H9 (cell line): Measurements from ENCODE around the gene BCKDHB. TPM values are rescaled to one million over a fixed set of nuclear protein-coding genes. Genes with fewer than 3 reads are reported as not detected.

Experiments used
- DNase-seq: peaks from one replicate; pipeline ENCODE4 v3.0.0-alpha.2; 2017
- H2AFZ ChIP-seq: one replicate; pipeline ENCODE4 v1.6.1; 2013; ENCODE audit warnings: mild to moderate bottlenecking, low read length, control low read depth, moderate library complexity
- H2AK5ac ChIP-seq: 2 replicates; pipeline ENCODE4 v1.6.1; 2013; ENCODE audit warnings: low read length, control low read depth, mixed read lengths; ENCODE audit not compliant: insufficient read length
- H2BK120ac ChIP-seq: one replicate; pipeline ENCODE4 v1.6.1; 2013; ENCODE audit warnings: low read depth, mild to moderate bottlenecking, low read length, control low read depth, inconsistent platforms; ENCODE audit not compliant: poor library complexity, severe bottlenecking
- H2BK12ac ChIP-seq: 2 replicates; pipeline ENCODE4 v1.6.1; 2013; ENCODE audit warnings: low read length, control low read depth, mixed read lengths, low read depth; ENCODE audit not compliant: insufficient read length
- H2BK15ac ChIP-seq: 2 replicates; pipeline ENCODE4 v1.6.1; 2013; ENCODE audit warnings: low read depth, low read length, control low read depth
- H2BK20ac ChIP-seq: one replicate; pipeline ENCODE4 v1.6.1; 2013; ENCODE audit warnings: low read depth, mild to moderate bottlenecking, low read length, control low read depth, inconsistent platforms; ENCODE audit not compliant: poor library complexity, severe bottlenecking
- H2BK5ac ChIP-seq: 2 replicates; pipeline ENCODE4 v1.6.1; 2013; ENCODE audit warnings: low read length, control low read depth, mixed read lengths; ENCODE audit not compliant: insufficient read length
- H3K14ac ChIP-seq: 2 replicates; pipeline ENCODE4 v1.6.1; 2013; ENCODE audit warnings: low read length, control low read depth; ENCODE audit not compliant: insufficient read depth
- H3K18ac ChIP-seq: 2 replicates; pipeline ENCODE4 v1.6.1; 2013; ENCODE audit warnings: low read depth, mild to moderate bottlenecking, mixed read lengths, low read length, control low read depth; ENCODE audit not compliant: insufficient read length
- H3K23ac ChIP-seq: 2 replicates; pipeline ENCODE4 v1.6.1; 2013; ENCODE audit warnings: low read length, control low read depth, mixed read lengths, low read depth; ENCODE audit not compliant: insufficient read length
- H3K23me2 ChIP-seq: 2 replicates; pipeline ENCODE4 v1.6.1; 2013; ENCODE audit warnings: low read depth, mild to moderate bottlenecking, mixed read lengths, low read length, control low read depth; ENCODE audit not compliant: insufficient read length, poor library complexity, severe bottlenecking
- H3K27ac ChIP-seq: 2 replicates; pipeline ENCODE4 v1.5.1; 2013; ENCODE audit warnings: low read length, control low read depth, mixed read lengths, low read depth; ENCODE audit not compliant: insufficient read length
- H3K27me3 ChIP-seq: 2 replicates; pipeline ENCODE4 v1.6.1; 2013; ENCODE audit warnings: low read length, control low read depth, inconsistent platforms; ENCODE audit not compliant: insufficient read depth
- H3K4ac ChIP-seq: 2 replicates; pipeline ENCODE4 v1.6.1; 2013; ENCODE audit warnings: low read depth, mild to moderate bottlenecking, control low read depth, inconsistent platforms, low read length, moderate library complexity
- H3K4me1 ChIP-seq: 2 replicates; pipeline ENCODE4 v1.6.1; 2013; ENCODE audit warnings: low read length, control low read depth, inconsistent platforms; ENCODE audit not compliant: insufficient read depth
- H3K4me2 ChIP-seq: 2 replicates; pipeline ENCODE4 v1.6.1; 2013; ENCODE audit warnings: low read length, control low read depth, mixed read lengths; ENCODE audit not compliant: insufficient read length, insufficient read depth
- H3K56ac ChIP-seq: 2 replicates; pipeline ENCODE4 v1.6.1; 2013; ENCODE audit warnings: low read depth, mild to moderate bottlenecking, mixed read lengths, low read length, control low read depth; ENCODE audit not compliant: insufficient read length
- H3K79me1 ChIP-seq: 2 replicates; pipeline ENCODE4 v1.6.1; 2013; ENCODE audit warnings: low read depth, mild to moderate bottlenecking, moderate library complexity, low read length, control low read depth, inconsistent platforms; ENCODE audit not compliant: insufficient read depth, poor library complexity, severe bottlenecking
- H3K79me2 ChIP-seq: 2 replicates; pipeline ENCODE4 v1.6.1; 2013; ENCODE audit warnings: low read length, control low read depth, inconsistent platforms; ENCODE audit not compliant: insufficient read depth
- H3K9ac ChIP-seq: 2 replicates; pipeline ENCODE4 v1.6.1; 2013; ENCODE audit warnings: low read length, control low read depth, mixed read lengths; ENCODE audit not compliant: insufficient read length; ENCODE audit errors: extremely low read depth
- H3K9me3 ChIP-seq: one replicate; pipeline ENCODE4 v1.6.1; 2013; ENCODE audit warnings: low read depth, low read length, inconsistent platforms; ENCODE audit not compliant: control insufficient read depth
- H3T11ph ChIP-seq: one replicate; pipeline ENCODE4 v1.6.1; 2013; ENCODE audit warnings: mild to moderate bottlenecking, low read length, control low read depth, inconsistent platforms
- H4K20me1 ChIP-seq: one replicate; pipeline ENCODE4 v1.6.1; 2013; ENCODE audit not compliant: control insufficient read depth, insufficient read length, insufficient read depth
- H4K5ac ChIP-seq: 2 replicates; pipeline ENCODE4 v1.6.1; 2013; ENCODE audit warnings: low read depth, mild to moderate bottlenecking, mixed read lengths, low read length, control low read depth; ENCODE audit not compliant: insufficient read length
- H4K8ac ChIP-seq: replicated peaks from 2 replicates; pipeline ENCODE4 v1.6.1; 2013; ENCODE audit warnings: low read length, control low read depth, mixed read lengths, low read depth; ENCODE audit not compliant: insufficient read length
- H4K91ac ChIP-seq: 2 replicates; pipeline ENCODE4 v1.6.1; 2013; ENCODE audit warnings: low read depth, mild to moderate bottlenecking, moderate library complexity, mixed read lengths, low read length, control low read depth; ENCODE audit not compliant: insufficient read length
- H3K27ac Mint-ChIP-seq, 3 experiments: 2 replicates in 2 of 3; 3 replicates in 1 of 3; pipeline ENCODE4 v1.8.0; 2020 to 2021; ENCODE audit warnings: mixed read lengths in 3 of 3, mild to moderate bottlenecking in 1 of 3, moderate library complexity in 1 of 3
- H3K27me3 Mint-ChIP-seq: 2 replicates; pipeline ENCODE4 v1.8.0; 2021; ENCODE audit warnings: low read depth, mild to moderate bottlenecking, moderate library complexity, mixed read lengths
- H3K36me3 Mint-ChIP-seq, 3 experiments: 2 replicates in 2 of 3; 3 replicates in 1 of 3; pipeline ENCODE4 v1.8.0; 2020 to 2021; ENCODE audit warnings: low read depth in 3 of 3, mixed read lengths in 3 of 3; ENCODE audit not compliant: insufficient read depth in 1 of 3
- H3K4me1 Mint-ChIP-seq, 2 experiments: 2 replicates each; pipeline ENCODE4 v1.8.0; 2020; ENCODE audit warnings: mixed read lengths in 2 of 2
- H3K4me3 Mint-ChIP-seq, 2 experiments: 2 replicates in 1 of 2; 3 replicates in 1 of 2; pipeline ENCODE4 v1.8.0; 2020 to 2021; ENCODE audit warnings: mild to moderate bottlenecking in 2 of 2, mixed read lengths in 2 of 2, moderate library complexity in 1 of 2
- H3K9me3 Mint-ChIP-seq, 2 experiments: 2 replicates in 1 of 2; 3 replicates in 1 of 2; pipeline ENCODE4 v1.8.0; 2020; ENCODE audit warnings: mild to moderate bottlenecking in 2 of 2, mixed read lengths in 2 of 2, moderate library complexity in 1 of 2
- WGBS: extraction: QIAGEN DNeasy Blood & Tissue Kit; methylation state at CpG from one replicate; pipeline ENCODE4 v1.1.7; 2013; ENCODE audit warnings: missing lambda C conversion rate, low lambda C conversion rate, mixed read lengths; ENCODE audit not compliant: insufficient read length; ENCODE audit errors: extremely low coverage; 5-methylcytosine and 5-hydroxymethylcytosine counted together
- total RNA-seq: library from RNA; stranded (reverse); gene quantifications from 2 replicates; pipeline ENCODE4 v1.2.1, GENCODE V29; 2021
- TF ChIP-seq, protein P1 (sequence below): fragments of 200-600 bp; sonication (generic); conservative IDR thresholded peaks from 3 replicates; pipeline ENCODE4 v1.8.0; 2021; ENCODE audit warnings: antibody characterized with exemption, mild to moderate bottlenecking

The BCKDHB gene
- total RNA-seq, 1 experiment from 2014 or later, result 26.6 TPM

DNA sequence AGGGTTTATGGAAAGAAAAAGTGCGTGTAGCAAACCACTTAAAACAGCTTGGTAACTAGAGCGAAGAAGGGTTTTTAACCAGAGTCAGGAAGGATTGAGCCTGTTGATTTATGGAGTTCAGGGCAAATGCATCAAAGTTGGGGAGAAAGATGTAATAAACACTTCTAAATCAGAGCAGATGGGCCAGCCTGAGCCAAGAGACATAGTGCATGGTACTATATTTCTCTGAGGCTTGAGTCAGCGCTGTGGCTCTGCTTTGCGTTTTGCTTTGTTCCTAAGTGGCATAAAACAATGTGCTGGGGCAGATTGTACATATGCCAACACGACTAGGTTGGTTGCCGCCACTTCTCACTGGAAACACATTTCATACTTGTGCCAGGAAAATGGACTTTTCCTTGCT is 111.3 kb downstream of the BCKDHB start:
- H3K4me3 Mint-ChIP-seq, result no peak overlapping the region
- peaks cover 0 to 13% (median 4%) of the 10 kb centered on the region in 3 experiments; a peak in 4 of 7 replicates for H3K36me3 Mint-ChIP-seq
- peaks cover 8% of the 10 kb centered on the region in 2 experiments for H3K4me1 Mint-ChIP-seq

More for the DNA sequence above, 111.3 kb downstream of the BCKDHB start:
- Histone ChIP-seq H4K91ac (no peak overlapping the region), H4K20me1 (no peaks in the 10 kb centered on the region), H3K4me1 (no peaks in the 10 kb centered on the region), H3K4me2 (no peak overlapping the region), H3K27me3 (no peaks in the 10 kb centered on the region), H3K79me1 (no peaks in the 10 kb centered on the region), H3T11ph (no peak overlapping the region), H2AK5ac (no peak overlapping the region), H3K18ac (no peak overlapping the region), H2AFZ (no peak overlapping the region), H4K5ac (no peak overlapping the region), H2BK20ac (no peak overlapping the region), H3K9ac (no peak overlapping the region), H2BK120ac (no peak overlapping the region), H3K4ac (no peak overlapping the region), H3K27ac (no peak overlapping the region), H3K56ac (no peak overlapping the region), H4K8ac (no peak overlapping the region), H3K23ac (no peak overlapping the region), H3K79me2 (no peaks in the 10 kb centered on the region), H2BK12ac (no peak overlapping the region), H3K14ac (no peak overlapping the region), H2BK15ac (no peak overlapping the region), H3K9me3 (no peaks in the 10 kb centered on the region), H2BK5ac (no peak overlapping the region), H3K23me2 (no peaks in the 10 kb centered on the region)
- no peak for DNase-seq
- no CpG with 5 or more reads among the region's 6 CpGs for WGBS
- Mint-ChIP-seq H3K9me3 (no peaks in the 10 kb centered on the region; a peak in 1 of 5 replicates), H3K27me3 (no peaks in the 10 kb centered on the region), H3K27ac (0 out of 7 replicates have a peak overlapping the region, but pooled peaks of 1 of the 3 experiments have one; percentile 30)
- TF ChIP-seq, protein P1, sequence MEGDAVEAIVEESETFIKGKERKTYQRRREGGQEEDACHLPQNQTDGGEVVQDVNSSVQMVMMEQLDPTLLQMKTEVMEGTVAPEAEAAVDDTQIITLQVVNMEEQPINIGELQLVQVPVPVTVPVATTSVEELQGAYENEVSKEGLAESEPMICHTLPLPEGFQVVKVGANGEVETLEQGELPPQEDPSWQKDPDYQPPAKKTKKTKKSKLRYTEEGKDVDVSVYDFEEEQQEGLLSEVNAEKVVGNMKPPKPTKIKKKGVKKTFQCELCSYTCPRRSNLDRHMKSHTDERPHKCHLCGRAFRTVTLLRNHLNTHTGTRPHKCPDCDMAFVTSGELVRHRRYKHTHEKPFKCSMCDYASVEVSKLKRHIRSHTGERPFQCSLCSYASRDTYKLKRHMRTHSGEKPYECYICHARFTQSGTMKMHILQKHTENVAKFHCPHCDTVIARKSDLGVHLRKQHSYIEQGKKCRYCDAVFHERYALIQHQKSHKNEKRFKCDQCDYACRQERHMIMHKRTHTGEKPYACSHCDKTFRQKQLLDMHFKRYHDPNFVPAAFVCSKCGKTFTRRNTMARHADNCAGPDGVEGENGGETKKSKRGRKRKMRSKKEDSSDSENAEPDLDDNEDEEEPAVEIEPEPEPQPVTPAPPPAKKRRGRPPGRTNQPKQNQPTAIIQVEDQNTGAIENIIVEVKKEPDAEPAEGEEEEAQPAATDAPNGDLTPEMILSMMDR, result no peak
